ENCODE data around the gene ONECUT3.

Gene ONECUT3

DNA sequence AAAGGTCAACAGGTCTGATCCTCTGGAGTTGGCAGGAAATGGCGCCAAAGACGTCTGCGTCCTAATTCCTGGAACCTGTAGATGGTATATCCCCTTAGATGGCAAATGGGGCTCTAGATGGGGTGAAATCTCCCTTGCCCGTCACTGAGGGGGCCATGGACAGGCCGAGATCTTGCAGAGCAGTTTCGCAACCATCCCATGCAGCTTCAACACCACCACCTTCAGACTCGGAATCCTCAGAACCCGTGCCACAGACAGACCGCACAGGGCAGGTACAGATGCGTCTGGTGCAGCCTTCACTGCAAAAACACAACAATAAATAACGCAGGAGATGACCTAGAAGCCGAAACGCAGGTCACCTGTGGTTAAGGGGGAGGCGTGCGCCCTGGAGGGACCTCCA lies 77.3 kb downstream of the ONECUT3 start:
- ChIA-PET POLR2A (no interaction called here), CTCF (interaction anchor here (1.1 to 2.1 kb wide), 2 partner anchors 8 to 158 kb away, joined by 3 to 8 read pairs; no protein-coding TSS in a partner anchor)
- no peak for DNase-seq (ENCODE audit: extremely low spot score)
- no peak for TF ChIP-seq HDGF (IDR thresholded peaks at IDR 0.05; ENCODE audit: borderline replicate concordance)
- TF ChIP-seq, protein P1, sequence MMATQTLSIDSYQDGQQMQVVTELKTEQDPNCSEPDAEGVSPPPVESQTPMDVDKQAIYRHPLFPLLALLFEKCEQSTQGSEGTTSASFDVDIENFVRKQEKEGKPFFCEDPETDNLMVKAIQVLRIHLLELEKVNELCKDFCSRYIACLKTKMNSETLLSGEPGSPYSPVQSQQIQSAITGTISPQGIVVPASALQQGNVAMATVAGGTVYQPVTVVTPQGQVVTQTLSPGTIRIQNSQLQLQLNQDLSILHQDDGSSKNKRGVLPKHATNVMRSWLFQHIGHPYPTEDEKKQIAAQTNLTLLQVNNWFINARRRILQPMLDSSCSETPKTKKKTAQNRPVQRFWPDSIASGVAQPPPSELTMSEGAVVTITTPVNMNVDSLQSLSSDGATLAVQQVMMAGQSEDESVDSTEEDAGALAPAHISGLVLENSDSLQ (IDR thresholded peaks at IDR 0.05): no peak
- no peak for TF ChIP-seq SUZ12 (IDR thresholded peaks at IDR 0.05)
- no peak for TF ChIP-seq ZNF384 (IDR thresholded peaks at IDR 0.05)
- TF ChIP-seq NFRKB (IDR thresholded peaks at IDR 0.05): no peak
- no peak for TF ChIP-seq FOXK2 (IDR thresholded peaks at IDR 0.05)
- no peak for TF ChIP-seq L3MBTL2 (conservative IDR thresholded peaks at IDR 0.05)

Measured in HEK293T (cell line).